Caco-2 (cell line): ENCODE measurements around the gene CACNA1B. TPM values are rescaled to one million over a fixed set of nuclear protein-coding genes. Genes with fewer than 3 reads are reported as not detected.
"Not testable (repeated sequence)": the region's sequence is repeated elsewhere in the genome, so short reads cannot be mapped to it uniquely, and the experiment has no call there.

Experiments used
- BruUV-seq: library from RNA; stranded (reverse); fragments of 400-500 nt; replicated peaks from 2 replicates; lab custom pipeline; 2021; lab: Mats Ljungman, UMichigan
- CTCF ChIA-PET: fragments of 300-600 bp; sonication (Branson Sonifier 250); formaldehyde crosslinking; loops from one replicate; lab custom pipeline; 2022; ENCODE audit warnings: antibody characterized with exemption; lab: Charles Lee
- POLR2A ChIA-PET: fragments of 300-600 bp; sonication (Branson Sonifier 250); formaldehyde crosslinking; loops from one replicate; lab custom pipeline; 2022; ENCODE audit warnings: antibody characterized with exemption; lab: Charles Lee
- DNase-seq, 2 experiments: peaks; one replicate each; pipeline versions ENCODE4 v3.0.0 to v3.0.0-alpha.2; 2020 to 2022
- H3K27me3 ChIP-seq: replicated peaks from 2 replicates; pipeline ENCODE4 v1.6.0; 2011; ENCODE audit warnings: low read length; ENCODE audit not compliant: control insufficient read depth, insufficient read depth
- H3K36me3 ChIP-seq: 2 replicates; pipeline ENCODE4 v1.5.1; 2011; ENCODE audit warnings: low read length; ENCODE audit not compliant: control insufficient read depth, insufficient read depth
- H3K4me1 ChIP-seq: fragments of 250-450 bp; sonication (Bioruptor Pico); 2 replicates; pipeline ENCODE4 v1.5.1; 2020; ENCODE audit warnings: mild to moderate bottlenecking
- H3K4me3 ChIP-seq: 2 replicates; pipeline ENCODE4 v1.5.1; 2011; ENCODE audit warnings: low read depth, mild to moderate bottlenecking, control low read depth, low read length
- H3K9me3 ChIP-seq: fragments of 250-450 bp; sonication (Bioruptor Pico); 2 replicates; pipeline ENCODE4 v1.5.1; 2020; ENCODE audit warnings: mild to moderate bottlenecking, moderate library complexity
- H3K27ac Mint-ChIP-seq: one replicate; pipeline ENCODE4 v1.8.0; 2022; ENCODE audit warnings: mixed read lengths; ENCODE audit not compliant: unreplicated experiment
- H3K27me3 Mint-ChIP-seq: one replicate; pipeline ENCODE4 v1.8.0; 2022; ENCODE audit warnings: mixed read lengths; ENCODE audit not compliant: insufficient read depth, unreplicated experiment
- H3K36me3 Mint-ChIP-seq: one replicate; pipeline ENCODE4 v1.8.0; 2022; ENCODE audit warnings: mild to moderate bottlenecking, mixed read lengths; ENCODE audit not compliant: insufficient read depth, unreplicated experiment
- H3K4me1 Mint-ChIP-seq: one replicate; pipeline ENCODE4 v1.8.0; 2022; ENCODE audit warnings: low read depth, mixed read lengths; ENCODE audit not compliant: unreplicated experiment
- H3K4me3 Mint-ChIP-seq: one replicate; pipeline ENCODE4 v1.8.0; 2022; ENCODE audit warnings: mild to moderate bottlenecking, moderate library complexity, mixed read lengths; ENCODE audit not compliant: unreplicated experiment
- H3K9me3 Mint-ChIP-seq: one replicate; pipeline ENCODE4 v1.8.0; 2022; ENCODE audit warnings: mixed read lengths; ENCODE audit not compliant: unreplicated experiment
- intact Hi-C: fragments of 100-400 bp; cut with micrococcal nuclease; formaldehyde crosslinking; loops from one replicate; pipeline ENCODE4 v1.10.0; 2022; ENCODE audit not compliant: unreplicated experiment
- total RNA-seq: library from RNA; stranded (reverse); gene quantifications from 2 replicates; pipeline ENCODE4 v1.2.3, GENCODE V29; 2022
- TF ChIP-seq, protein P1 (sequence below), 2 experiments: fragments of 200-600 bp in 1 of 2; IDR thresholded peaks; 1 replicate in 1 of 2; 2 replicates in 1 of 2; pipeline versions ENCODE4 v1.5.1 to v1.8.0; 2011 to 2022; ENCODE audit warnings: antibody characterized with exemption in 1 of 2, control low read depth in 1 of 2, inconsistent platforms in 1 of 2, low read depth in 1 of 2, low read length in 1 of 2, mild to moderate bottlenecking in 1 of 2, moderate library complexity in 1 of 2; ENCODE audit not compliant: insufficient read depth in 1 of 2, severe bottlenecking in 1 of 2, unreplicated experiment in 1 of 2

The CACNA1B gene
- total RNA-seq, 1 experiment from 2014 or later, result 0.11 TPM

DNA sequence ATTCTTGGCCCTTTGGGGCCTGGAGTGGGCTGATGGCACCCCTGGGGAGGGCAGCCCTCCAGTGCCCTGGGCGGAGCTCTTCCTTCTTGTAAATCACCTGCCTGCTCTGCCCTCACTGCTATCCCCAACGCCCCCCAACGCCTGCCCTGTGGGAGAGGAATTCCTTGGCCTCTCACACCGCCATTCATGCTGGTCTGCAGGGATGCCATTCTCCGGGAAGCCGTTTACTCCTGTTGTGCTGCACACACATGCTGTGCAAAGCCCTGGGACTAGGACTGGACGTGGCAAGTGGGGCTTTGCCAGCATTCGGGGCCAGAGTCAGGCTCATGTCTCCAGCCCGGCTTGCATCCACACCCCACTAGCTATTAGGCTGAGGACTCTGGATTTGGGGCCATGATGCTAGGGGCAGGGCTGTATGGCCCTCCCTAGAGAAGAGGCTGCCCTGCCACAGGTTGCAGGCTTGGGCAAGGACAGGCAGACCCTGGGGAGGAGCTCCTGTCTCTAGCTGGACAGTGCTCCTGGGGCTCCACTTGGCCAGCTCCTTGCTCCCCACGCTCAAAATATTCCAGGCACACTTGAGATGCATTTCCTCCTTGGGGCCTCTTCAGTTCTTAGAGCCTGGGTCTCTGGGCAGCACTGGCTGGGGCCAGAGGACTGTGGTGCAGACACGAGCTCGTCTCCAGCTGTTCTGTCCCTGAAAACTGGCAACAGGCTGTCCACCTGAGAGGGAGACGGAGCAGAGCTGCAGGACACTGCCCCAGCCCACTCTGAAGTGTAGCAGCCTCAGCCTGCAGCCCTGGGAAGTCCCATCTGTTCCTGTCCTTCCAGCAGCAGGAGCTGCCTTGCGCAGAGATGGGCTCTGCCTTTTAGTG is 226.9 kb downstream of the CACNA1B start:
- H3K27ac Mint-ChIP-seq, result no peak overlapping the region
- POLR2A ChIA-PET, result no interaction called here
- peaks cover 8% of the 10 kb centered on the region for H3K27me3 Mint-ChIP-seq
- H3K4me1 Mint-ChIP-seq, result no peaks in the 10 kb centered on the region
- BruUV-seq, result no TSS peak
- H3K36me3 Mint-ChIP-seq, result no peaks in the 10 kb centered on the region
- Histone ChIP-seq H3K36me3 (no peaks in the 10 kb centered on the region), H3K4me1 (no peaks in the 10 kb centered on the region), H3K4me3 (no peak overlapping the region), H3K27me3 (no peaks in the 10 kb centered on the region), H3K9me3 (no peaks in the 10 kb centered on the region)
- intact Hi-C loops, result no loop called here
- CTCF ChIA-PET, result interaction anchor here (0.5 kb wide), 1 partner anchor 102 kb away, joined by 3 read pairs; no protein-coding TSS in a partner anchor
- no peak for DNase-seq
- no peaks in the 10 kb centered on the region for H3K9me3 Mint-ChIP-seq
- TF ChIP-seq, protein P1, sequence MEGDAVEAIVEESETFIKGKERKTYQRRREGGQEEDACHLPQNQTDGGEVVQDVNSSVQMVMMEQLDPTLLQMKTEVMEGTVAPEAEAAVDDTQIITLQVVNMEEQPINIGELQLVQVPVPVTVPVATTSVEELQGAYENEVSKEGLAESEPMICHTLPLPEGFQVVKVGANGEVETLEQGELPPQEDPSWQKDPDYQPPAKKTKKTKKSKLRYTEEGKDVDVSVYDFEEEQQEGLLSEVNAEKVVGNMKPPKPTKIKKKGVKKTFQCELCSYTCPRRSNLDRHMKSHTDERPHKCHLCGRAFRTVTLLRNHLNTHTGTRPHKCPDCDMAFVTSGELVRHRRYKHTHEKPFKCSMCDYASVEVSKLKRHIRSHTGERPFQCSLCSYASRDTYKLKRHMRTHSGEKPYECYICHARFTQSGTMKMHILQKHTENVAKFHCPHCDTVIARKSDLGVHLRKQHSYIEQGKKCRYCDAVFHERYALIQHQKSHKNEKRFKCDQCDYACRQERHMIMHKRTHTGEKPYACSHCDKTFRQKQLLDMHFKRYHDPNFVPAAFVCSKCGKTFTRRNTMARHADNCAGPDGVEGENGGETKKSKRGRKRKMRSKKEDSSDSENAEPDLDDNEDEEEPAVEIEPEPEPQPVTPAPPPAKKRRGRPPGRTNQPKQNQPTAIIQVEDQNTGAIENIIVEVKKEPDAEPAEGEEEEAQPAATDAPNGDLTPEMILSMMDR (IDR thresholded peaks at IDR 0.05; ENCODE audit: insufficient read depth in 1 of 2, low read depth in 1 of 2, low read length in 1 of 2, severe bottlenecking in 1 of 2, unreplicated experiment in 1 of 2), result no peak
- H3K4me3 Mint-ChIP-seq, result no peak overlapping the region

DNA sequence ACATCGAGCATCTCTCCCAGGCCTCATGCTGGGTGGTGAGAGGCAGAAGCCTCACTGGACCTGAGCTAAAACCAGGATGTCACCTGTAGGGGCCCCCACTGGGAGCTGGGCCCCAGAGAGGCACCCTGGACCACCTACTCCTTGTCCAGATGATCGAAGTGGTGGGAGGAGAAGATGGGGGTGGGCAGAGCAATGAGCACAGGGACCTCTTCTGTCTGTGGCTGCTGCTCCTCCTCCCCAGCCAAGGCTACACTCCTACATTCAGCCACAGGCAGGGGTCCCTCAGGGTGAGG is 227.5 kb downstream of the CACNA1B start:
- H3K27ac Mint-ChIP-seq, result no peak overlapping the region
- no peaks in the 10 kb centered on the region for H3K4me1 ChIP-seq
- no peaks in the 10 kb centered on the region for H3K9me3 Mint-ChIP-seq
- no peak overlapping the region for H3K4me3 ChIP-seq
- ChIA-PET CTCF (interaction anchor here (0.5 kb wide), 1 partner anchor 102 kb away, joined by 3 read pairs; no protein-coding TSS in a partner anchor), POLR2A (no interaction called here)
- no TSS peak for BruUV-seq
- H3K27me3 ChIP-seq, result no peaks in the 10 kb centered on the region
- no peak for DNase-seq
- H3K36me3 Mint-ChIP-seq, result no peaks in the 10 kb centered on the region
- no peaks in the 10 kb centered on the region for H3K9me3 ChIP-seq
- TF ChIP-seq, protein P1 (IDR thresholded peaks at IDR 0.05; ENCODE audit: insufficient read depth in 1 of 2, low read depth in 1 of 2, low read length in 1 of 2, severe bottlenecking in 1 of 2, unreplicated experiment in 1 of 2), result no peak
- intact Hi-C loops, result no loop called here
- no peaks in the 10 kb centered on the region for H3K36me3 ChIP-seq
- H3K27me3 Mint-ChIP-seq, result peaks cover 5% of the 10 kb centered on the region
- no peak overlapping the region for H3K4me3 Mint-ChIP-seq
- H3K4me1 Mint-ChIP-seq, result no peaks in the 10 kb centered on the region

DNA sequence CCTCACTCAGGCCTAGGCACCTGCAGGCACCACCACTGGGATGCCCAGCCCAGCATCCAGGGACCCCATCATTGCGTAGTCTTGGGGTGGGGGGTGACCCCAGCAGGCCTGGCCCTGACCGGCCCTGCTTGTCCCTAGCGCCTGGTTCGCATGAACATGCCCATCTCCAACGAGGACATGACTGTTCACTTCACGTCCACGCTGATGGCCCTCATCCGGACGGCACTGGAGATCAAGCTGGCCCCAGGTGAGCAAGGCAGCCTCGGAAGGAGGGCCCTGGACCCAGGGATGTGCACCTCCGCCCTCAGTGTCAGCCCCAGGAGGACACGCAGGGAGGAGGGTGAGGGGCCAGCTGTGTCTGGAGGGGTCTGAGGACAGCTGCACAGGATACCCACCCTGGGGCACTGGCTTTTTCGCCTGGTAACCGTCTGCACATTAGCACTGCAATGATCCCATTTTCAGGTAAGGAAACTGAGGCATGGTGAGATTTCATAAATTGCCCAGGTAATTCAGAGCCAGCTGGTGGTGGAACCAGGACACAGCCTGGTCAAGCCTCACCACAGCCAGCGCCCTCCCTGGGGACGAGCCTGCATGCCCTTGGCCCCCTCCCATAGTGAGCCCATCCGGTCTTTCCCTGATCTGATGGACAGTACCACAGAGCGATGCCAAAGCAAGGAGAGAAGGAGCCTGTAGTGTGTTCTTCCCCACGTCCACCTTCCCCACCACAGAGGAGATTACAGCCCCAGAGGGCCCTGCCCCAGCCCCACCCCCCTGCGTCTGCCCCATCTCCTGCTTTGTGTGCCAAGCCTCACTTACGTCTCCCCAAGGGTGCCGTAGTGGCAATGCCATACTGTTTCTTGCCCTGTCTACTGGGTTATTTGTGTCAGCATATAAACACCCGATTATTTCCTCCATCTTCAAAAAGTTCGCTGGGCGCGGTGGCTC is 228.3 kb downstream of the CACNA1B start:
- no TSS peak for BruUV-seq
- TF ChIP-seq, protein P1 (IDR thresholded peaks at IDR 0.05; ENCODE audit: insufficient read depth in 1 of 2, low read depth in 1 of 2, low read length in 1 of 2, severe bottlenecking in 1 of 2, unreplicated experiment in 1 of 2), result no peak
- ChIA-PET POLR2A (no interaction called here), CTCF (interaction anchor here (0.5 kb wide), 1 partner anchor 103 kb away, joined by 3 read pairs; no protein-coding TSS in a partner anchor)
- Histone ChIP-seq H3K36me3 (no peaks in the 10 kb centered on the region), H3K4me3 (no peak overlapping the region), H3K9me3 (no peaks in the 10 kb centered on the region), H3K27me3 (no peaks in the 10 kb centered on the region), H3K4me1 (no peaks in the 10 kb centered on the region)
- intact Hi-C loops, result no loop called here
- peaks cover 8% of the 10 kb centered on the region for H3K27me3 Mint-ChIP-seq
- H3K4me3 Mint-ChIP-seq, result no peak overlapping the region
- DNase-seq, result no peak
- H3K27ac Mint-ChIP-seq, result no peak overlapping the region
- H3K9me3 Mint-ChIP-seq, result no peaks in the 10 kb centered on the region
- no peaks in the 10 kb centered on the region for H3K36me3 Mint-ChIP-seq
- no peaks in the 10 kb centered on the region for H3K4me1 Mint-ChIP-seq

DNA sequence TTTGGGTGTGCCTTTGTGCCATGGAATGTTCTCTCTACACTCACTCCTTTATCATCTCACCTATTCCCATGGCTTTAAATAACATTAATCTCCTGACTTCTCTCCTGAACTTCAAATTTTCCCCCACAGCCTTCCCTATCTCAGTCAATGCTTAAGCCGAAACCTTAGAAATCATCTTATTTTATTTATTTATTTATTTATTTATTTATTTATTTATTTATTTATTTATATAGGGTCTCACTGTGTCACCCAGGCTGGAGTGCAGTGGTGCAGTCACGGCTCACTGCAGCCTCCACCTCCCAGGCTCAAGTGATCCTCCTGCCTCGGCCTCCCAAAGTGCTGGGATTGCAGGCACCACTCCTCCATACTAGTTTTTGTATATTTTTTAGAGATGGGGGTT is 229.5 kb downstream of the CACNA1B start:
- BruUV-seq, H3K27ac Mint-ChIP-seq, intact Hi-C loops, H3K4me1 Mint-ChIP-seq, H3K4me3 Mint-ChIP-seq, DNase-seq, H3K27me3 ChIP-seq, H3K4me3 ChIP-seq, H3K36me3 ChIP-seq, H3K27me3 Mint-ChIP-seq, H3K4me1 ChIP-seq, H3K36me3 Mint-ChIP-seq, POLR2A ChIA-PET, H3K9me3 ChIP-seq, H3K9me3 Mint-ChIP-seq: not testable (repeated sequence)
- CTCF ChIA-PET, result interaction anchor here (0.6 kb wide), 1 partner anchor 225 kb away, joined by 5 read pairs; no protein-coding TSS in a partner anchor
